Pancreas (tissue), 10 donors: ENCODE measurements around the gene GLOD4. TPM values are rescaled to one million over a fixed set of nuclear protein-coding genes. Genes with fewer than 3 reads are reported as not detected.

ENCODE experiments used
- ATAC-seq, 4 donors: fragments of 200-7000 bp; cut with Tn5 transposase; one replicate each; pipeline versions ENCODE4 v1.8.0 to v1.9.1; 2020; ENCODE audit warnings: mild to moderate bottlenecking in 4 of 4, moderate library complexity in 4 of 4
- DNase-seq, 6 donors: peaks; one replicate each; pipeline ENCODE4 v3.0.0-alpha.2; 2020
- FAIRE-seq: peaks from 2 replicates; lab custom pipeline; 2012; peaks lifted over from hg19 to GRCh38; lab: Jason Lieb, UNC
- H3K27ac ChIP-seq, 4 donors: fragments of 200-600 bp; sonication (generic); 1 replicate in 3 of 4; 2 replicates in 1 of 4; pipeline versions ENCODE4 v1.5.0 to v1.8.0; 2020
- H3K27me3 ChIP-seq, 4 donors: fragments of 200-600 bp; one replicate each; pipeline ENCODE4 v1.8.0; 2021
- H3K36me3 ChIP-seq, 3 donors: fragments of 200-600 bp; sonication (generic) in 1 of 3; one replicate each; pipeline versions ENCODE4 v1.5.0 to v1.8.0; 2020 to 2021
- H3K4me1 ChIP-seq, 3 donors: fragments of 200-600 bp; one replicate each; pipeline ENCODE4 v1.8.0; 2021
- H3K4me3 ChIP-seq, 4 donors: fragments of 200-600 bp; sonication (generic) in 2 of 4; one replicate each; pipeline versions ENCODE4 v1.5.0 to v1.8.0; 2020 to 2021
- H3K9me3 ChIP-seq, 4 donors: fragments of 200-600 bp; one replicate each; pipeline ENCODE4 v1.8.0; 2021
- CTCF ChIP-seq, 4 donors: fragments of 200-600 bp; sonication (generic) in 3 of 4; IDR thresholded peaks; one replicate each; pipeline versions ENCODE4 v1.5.0 to v1.8.0; 2021; ENCODE audit warnings: antibody characterized with exemption in 4 of 4
- WGBS, 2 donors: extraction: QIAGEN DNeasy Blood & Tissue Kit; methylation state at CpG; one replicate each; pipeline ENCODE4 v1.1.7; 2013; 5-methylcytosine and 5-hydroxymethylcytosine counted together
- intact Hi-C, 3 donors: fragments of 100-400 bp; cut with DNase I; formaldehyde crosslinking; loops; one replicate each; pipeline versions ENCODE4 v1.11.1 to v1.14.2; 2022
- polyA plus RNA-seq, 2 donors: library from polyadenylated mRNA; stranded (reverse); fragments of 200-250 nt; gene quantifications; one replicate each; pipeline ENCODE4 v1.2.3, GENCODE V29; 2013
- total RNA-seq, 6 donors: library from RNA; stranded (reverse); fragmentation: NEBNext Ultra II Directional in 4 of 6; extraction: Animal tissue kit (Norgen Biotek cat#: 25700) in 4 of 6; gene quantifications; one replicate each; pipeline versions ENCODE4 v1.2.1 to v1.2.4, GENCODE V29; 2021 to 2023
- donor health status: healthy with polysubstance abuse.
- donor health status: DM: no; HTN: no; CAD: no; lungs with moderate emphysema.
- donor health status: DM: no; HTN: no; CAD: no.
- donor health status: control.
- donor health status: control.
- donor health status: Bipolar disorder and iron deficiency.
- donor health status: DM: yes; HTN: yes; CAD: no.
- donor health status: DM: no; HTN: no; CAD: no.
- donor health status: DM: no; HTN: no; CAD: no.
- donor health status: DM: yes; HTN: yes; CAD: no.

GLOD4 gene
- total and polyA plus RNA-seq, 8 donors = 18.7 to 36.8 (median 28.0) TPM

DNA sequence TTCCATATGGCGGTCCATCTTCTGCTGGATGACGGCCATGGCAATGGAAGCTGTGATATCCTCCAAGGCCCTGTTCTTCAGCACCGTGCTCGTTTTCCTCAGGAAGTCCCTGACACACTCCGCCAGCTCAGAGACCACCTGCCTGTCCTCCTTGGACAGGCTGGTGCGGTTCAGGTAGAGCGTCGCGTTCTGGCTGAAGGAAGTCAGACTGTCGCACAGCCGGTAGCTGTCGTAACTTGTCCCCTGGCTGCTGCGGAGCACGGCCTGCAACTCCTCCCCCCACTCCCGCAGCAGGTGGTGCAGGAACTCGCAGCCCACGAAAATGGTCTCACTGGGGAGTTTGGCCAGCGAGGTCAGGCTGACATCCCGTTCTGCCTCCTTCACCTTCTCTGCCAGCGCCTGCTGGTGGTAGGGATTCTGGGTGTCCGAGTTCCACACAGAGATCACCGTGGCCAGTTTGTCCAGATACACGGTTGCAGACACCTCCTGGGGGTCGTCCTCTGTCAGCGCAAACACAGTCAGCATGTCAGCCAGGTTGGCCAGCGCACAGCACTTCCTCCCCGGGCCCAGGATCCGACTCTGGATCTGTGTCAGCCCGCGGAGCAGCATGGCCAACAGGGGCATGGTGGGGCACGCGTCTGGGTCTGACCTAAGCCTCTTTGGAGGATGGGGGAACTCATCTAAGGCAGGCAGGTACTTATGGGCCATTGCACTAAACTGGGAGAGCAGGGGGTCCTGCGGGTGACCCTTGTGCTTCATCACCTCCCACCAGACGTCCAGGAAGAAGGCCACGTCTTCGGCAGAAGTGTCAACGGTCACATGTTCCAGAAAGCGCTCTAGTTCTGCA, 35.1 kb downstream of the GLOD4 start:
- Histone ChIP-seq H3K4me1 (peaks cover 0 to 7% (median 7%) of the 10 kb centered on the region in 3 donors), H3K9me3 (no peaks in the 10 kb centered on the region), H3K36me3 (peaks cover 0 to 31% (median 21%) of the 10 kb centered on the region in 3 donors), H3K27me3 (no peaks in the 10 kb centered on the region), H3K27ac (no peak overlapping the region), H3K4me3 (no peak overlapping the region)
- ATAC-seq (no peak), DNase-seq (no peak), FAIRE-seq (no peak)
- TF ChIP-seq CTCF (IDR thresholded peaks at IDR 0.05) = no peak
- 93 to 94% methylated on average over 38 of the region's 38 CpGs for WGBS, 2 donors
- intact Hi-C loops = no loop called here

- intact Hi-C loops = no loop called here
- H3K4me3 ChIP-seq = no peak overlapping the region
- H3K4me1 ChIP-seq = peaks cover 0 to 6% (median 6%) of the 10 kb centered on the region in 3 donors
- ATAC-seq (no peak), FAIRE-seq (no peak), DNase-seq (no peak)
- peaks cover 0 to 31% (median 21%) of the 10 kb centered on the region in 3 donors for H3K36me3 ChIP-seq
- no peak overlapping the region for H3K27ac ChIP-seq
- no peak for TF ChIP-seq CTCF (IDR thresholded peaks at IDR 0.05)
- no peaks in the 10 kb centered on the region for H3K9me3 ChIP-seq
- WGBS, 2 donors = 90 to 94% methylated on average over 9 of the region's 9 CpGs
- H3K27me3 ChIP-seq = no peaks in the 10 kb centered on the region
Observed at GRCh38 chr17:746181-746580, 35.9 kb downstream of the GLOD4 start.

- no peaks in the 10 kb centered on the region for H3K9me3 ChIP-seq
- WGBS, 2 donors = 92 to 95% methylated on average over 11 of the region's 11 CpGs
- no peak for ATAC-seq
- TF ChIP-seq CTCF (IDR thresholded peaks at IDR 0.05) = no peak
- no peak for FAIRE-seq
- no peak overlapping the region for H3K27ac ChIP-seq
- H3K36me3 ChIP-seq = peaks cover 0 to 31% (median 21%) of the 10 kb centered on the region in 3 donors
- H3K27me3 ChIP-seq = no peaks in the 10 kb centered on the region
- no peaks in the 10 kb centered on the region for H3K4me1 ChIP-seq
- intact Hi-C loops = no loop called here
- H3K4me3 ChIP-seq = no peak overlapping the region
- DNase-seq = no peak
Observed at GRCh38 chr17:745406-745805, 36.7 kb downstream of the GLOD4 start.

- intact Hi-C loops = no loop called here
- 77 to 80% methylated on average over 9 of the region's 9 CpGs for WGBS, 2 donors
- ATAC-seq (no peak), DNase-seq (no peak), FAIRE-seq (no peak)
- peaks cover 0 to 31% (median 21%) of the 10 kb centered on the region in 3 donors for H3K36me3 ChIP-seq
- no peak overlapping the region for H3K27ac ChIP-seq
- no peaks in the 10 kb centered on the region for H3K4me1 ChIP-seq
- H3K27me3 ChIP-seq = no peaks in the 10 kb centered on the region
- no peaks in the 10 kb centered on the region for H3K9me3 ChIP-seq
- TF ChIP-seq CTCF (IDR thresholded peaks at IDR 0.05) = no peak
- H3K4me3 ChIP-seq = no peak overlapping the region
Observed at GRCh38 chr17:744937-745336, 37.1 kb downstream of the GLOD4 start.

DNA sequence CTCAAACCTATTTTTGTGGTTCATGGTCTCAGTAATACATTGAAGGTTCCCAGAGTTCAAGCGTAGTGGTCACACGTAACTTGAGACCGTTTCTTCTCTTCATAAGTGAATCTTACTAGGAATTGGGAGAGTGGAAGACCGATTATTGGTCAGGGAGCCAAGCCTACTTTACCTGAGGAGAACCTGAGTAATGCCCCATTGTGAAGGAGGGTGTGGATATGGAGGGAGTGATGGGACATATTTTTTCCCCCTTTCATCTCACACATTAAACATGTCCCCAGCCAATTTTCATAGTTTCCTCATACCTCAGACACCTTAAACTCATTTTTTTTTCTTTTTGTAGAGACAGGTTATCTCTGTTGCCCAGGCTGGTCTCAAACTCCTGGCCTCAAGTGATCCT, 38.9 kb downstream of the GLOD4 start:
- Histone ChIP-seq H3K9me3 (no peaks in the 10 kb centered on the region), H3K27me3 (no peaks in the 10 kb centered on the region), H3K4me1 (no peaks in the 10 kb centered on the region), H3K27ac (no peak overlapping the region), H3K4me3 (no peak overlapping the region), H3K36me3 (peaks cover 0 to 31% (median 21%) of the 10 kb centered on the region in 3 donors)
- intact Hi-C loops = no loop called here
- no peak for DNase-seq
- TF ChIP-seq CTCF (IDR thresholded peaks at IDR 0.05) = no peak
- ATAC-seq = no peak
- 92 to 94% methylated on average over 4 of the region's 4 CpGs for WGBS, 2 donors
- FAIRE-seq = no peak
